HCEC 1CT (cell line): ENCODE results near the gene NMU.
"Not testable (repeated sequence)": the region's sequence is repeated elsewhere in the genome, so short reads cannot be mapped to it uniquely, and the experiment has no call there.

Experiments used
- DNase-seq: peaks from one replicate; pipeline ENCODE4 v3.0.0-alpha.2; 2017

NMU gene, protein sequence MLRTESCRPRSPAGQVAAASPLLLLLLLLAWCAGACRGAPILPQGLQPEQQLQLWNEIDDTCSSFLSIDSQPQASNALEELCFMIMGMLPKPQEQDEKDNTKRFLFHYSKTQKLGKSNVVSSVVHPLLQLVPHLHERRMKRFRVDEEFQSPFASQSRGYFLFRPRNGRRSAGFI

DNA sequence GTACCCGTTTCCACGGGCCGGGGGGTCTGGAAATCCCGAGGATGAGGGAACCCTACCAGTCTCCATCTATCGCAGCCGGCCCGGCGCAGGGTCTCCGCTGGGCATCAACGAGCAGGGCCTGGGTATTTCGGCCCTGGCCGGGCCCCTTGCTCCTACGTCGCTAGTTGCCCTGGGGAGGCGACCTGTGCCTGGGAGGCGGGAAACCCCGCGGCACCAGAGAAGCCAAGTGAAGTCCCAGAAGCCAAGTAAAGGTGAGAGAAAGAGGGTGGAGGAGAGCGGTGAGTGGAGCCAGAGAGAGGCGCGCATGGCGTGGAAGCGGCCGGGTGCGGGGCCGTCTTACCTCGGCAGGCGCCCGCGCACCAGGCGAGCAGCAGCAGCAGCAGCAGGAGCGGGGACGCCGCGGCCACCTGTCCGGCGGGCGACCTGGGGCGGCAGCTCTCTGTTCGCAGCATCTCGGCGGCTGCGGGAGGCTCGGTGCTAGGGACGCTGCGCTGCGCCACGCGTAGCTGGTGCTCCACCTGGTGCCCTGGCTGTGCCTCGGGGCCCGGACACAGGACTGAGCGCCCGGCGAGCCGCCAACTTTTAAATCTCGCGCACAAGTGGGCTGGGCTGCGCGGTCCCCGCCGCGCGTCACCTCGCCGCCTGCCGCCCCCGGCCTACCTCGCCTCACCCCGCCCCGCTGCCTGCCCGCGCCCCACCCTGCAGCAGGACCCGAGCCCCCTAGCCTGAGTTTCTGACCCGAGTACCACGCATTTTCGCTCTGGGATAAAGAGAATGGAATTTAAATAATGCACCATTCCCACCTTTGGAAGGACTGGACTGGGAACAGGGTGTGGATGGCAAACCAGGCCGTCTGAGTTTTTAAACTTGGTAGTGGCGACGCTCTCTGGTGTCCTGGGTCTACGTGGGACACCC is at the start of gene NMU:
TSS of gene NMU (minus strand) at position 558 of the 915 bp plus-strand sequence. CDS start at position 452, 106 bp downstream.
- DNase-seq: no peak

GRCh38 chr4:55684276-55684675 is 48.2 kb upstream of the NMU start:
- DNase-seq: no peak

GRCh38 chr4:55682797-55683196 is 46.7 kb upstream of the NMU start:
- DNase-seq: not testable (repeated sequence)

- no peak for DNase-seq
Measured at GRCh38 chr4:55682295-55682694, 46.2 kb upstream of the NMU start.

GRCh38 chr4:55681430-55681829 is 45.3 kb upstream of the NMU start:
- DNase-seq: no peak

GRCh38 chr4:55675196-55675793 is 39.2 kb upstream of the NMU start:
- no peak for DNase-seq

GRCh38 chr4:55673424-55673823 is 37.3 kb upstream of the NMU start:
- DNase-seq: no peak

DNA sequence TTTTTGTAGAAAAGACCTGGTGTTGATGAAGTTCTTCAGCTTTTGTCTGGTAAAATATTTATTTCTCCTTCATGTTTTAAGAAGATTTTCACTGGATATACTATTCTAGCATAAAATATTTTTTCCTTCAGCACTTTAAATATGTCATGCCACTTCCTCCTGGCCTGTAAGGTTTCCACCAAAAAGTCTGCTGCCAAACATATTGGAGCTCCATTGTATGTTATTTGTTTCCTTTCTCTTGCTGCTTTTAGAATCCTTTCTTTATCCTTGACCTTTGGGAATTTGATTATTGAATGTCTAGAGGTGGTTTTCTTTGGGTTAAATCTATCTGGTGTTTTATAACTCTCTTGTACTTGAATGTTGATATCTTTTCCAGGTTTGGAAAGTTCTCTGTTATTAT is 35.6 kb upstream of the NMU start:
- DNase-seq: no peak

- no peak for DNase-seq
Measured at GRCh38 chr4:55670695-55671094, 34.6 kb upstream of the NMU start.

DNA sequence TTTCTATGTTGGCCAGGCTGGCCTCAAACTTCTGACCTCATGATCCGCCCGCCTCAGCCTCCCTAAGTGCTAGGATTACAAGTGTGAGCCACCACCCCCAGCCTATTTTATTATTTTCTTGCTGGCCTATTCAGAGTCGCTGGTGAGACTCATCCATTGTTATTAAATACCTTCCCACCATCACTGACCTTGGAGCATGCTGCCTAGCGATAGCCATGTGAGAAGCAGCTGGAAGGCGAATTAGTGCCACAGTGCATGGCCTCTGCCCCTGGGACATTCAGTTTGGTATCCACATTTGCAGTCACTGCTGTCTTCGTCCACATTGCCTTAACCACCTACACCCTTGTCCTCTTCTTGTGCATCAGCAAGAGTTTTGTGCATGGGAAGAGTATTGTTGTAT is 32.4 kb upstream of the NMU start:
- no peak for DNase-seq

GRCh38 chr4:55666535-55666934 is 30.4 kb upstream of the NMU start:
- DNase-seq: no peak

DNA sequence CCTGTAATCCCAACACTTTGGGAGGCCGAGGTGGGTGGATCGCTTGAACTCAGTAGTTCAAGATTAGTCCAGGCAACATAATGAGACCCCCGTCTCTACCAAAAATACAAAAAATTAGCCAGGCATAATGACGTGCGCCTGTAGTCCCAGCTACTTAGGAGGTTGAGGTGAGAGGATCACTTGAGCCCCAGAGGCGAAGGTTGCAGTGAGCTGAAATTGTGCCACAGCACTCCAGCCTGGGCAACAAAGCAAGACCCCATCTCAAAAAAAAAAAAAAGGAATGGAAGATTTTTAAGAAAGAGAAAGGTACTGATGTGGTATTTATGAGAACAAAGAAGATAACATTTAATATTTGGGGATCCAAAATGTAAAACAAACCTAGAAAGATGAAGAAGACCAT is 27.0 kb upstream of the NMU start:
- DNase-seq: no peak

GRCh38 chr4:55661398-55662056 is 25.4 kb upstream of the NMU start:
- no peak for DNase-seq

DNA sequence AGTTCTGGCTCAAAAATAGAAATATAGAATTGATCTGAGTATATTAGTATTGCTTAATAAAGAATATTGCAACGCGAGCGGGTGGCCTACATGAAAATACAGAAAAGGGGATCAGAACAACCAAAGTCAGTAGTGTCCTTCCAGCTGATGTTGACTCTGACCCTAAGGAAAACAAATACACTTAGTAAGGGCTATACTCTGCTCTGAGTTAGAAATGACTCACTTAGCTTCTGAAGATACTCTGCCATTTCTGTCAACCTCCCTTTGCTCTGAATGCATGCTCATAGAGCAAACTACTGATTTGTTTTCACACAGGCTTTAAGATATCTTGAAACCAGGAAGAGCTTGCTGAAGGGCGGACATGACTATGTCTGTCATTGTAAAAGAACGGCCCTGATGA is 22.6 kb upstream of the NMU start:
- DNase-seq: no peak

GRCh38 chr4:55654131-55654530 is 18.0 kb upstream of the NMU start:
- no peak for DNase-seq

- DNase-seq: no peak
Measured at GRCh38 chr4:55650483-55650882, 14.4 kb upstream of the NMU start.

DNA sequence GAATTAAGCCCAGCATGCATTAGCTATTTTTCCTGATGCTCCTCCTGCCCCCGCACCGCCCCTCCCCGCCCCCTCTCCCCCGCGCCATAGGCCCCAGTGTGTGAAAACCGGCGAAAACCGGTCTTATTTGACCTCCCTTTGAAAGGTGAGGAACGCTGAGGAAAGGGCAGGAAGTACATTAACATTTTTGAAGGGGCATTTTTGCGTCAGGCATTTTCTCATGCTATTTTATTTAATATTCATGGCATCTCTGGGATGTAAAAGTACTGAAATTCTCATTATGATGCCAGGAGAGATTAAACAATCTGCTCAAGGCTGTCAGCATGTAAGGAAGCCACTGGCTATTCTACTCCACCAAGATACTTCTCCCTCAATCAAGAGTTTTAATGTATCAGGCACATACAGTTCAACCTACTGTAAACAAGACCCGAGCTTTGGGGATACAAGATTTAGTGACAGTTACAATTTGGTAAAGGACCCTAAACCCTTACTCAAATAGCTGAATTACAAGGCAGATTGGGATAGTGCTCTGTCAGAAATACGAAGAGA is 1.2 kb upstream of the NMU start:
- DNase-seq: no peak

- DNase-seq: no peak
Measured at GRCh38 chr4:55636656-55636999, 530 bp upstream of the NMU start.

- no peak for DNase-seq
Measured at GRCh38 chr4:55635282-55635681, 816 bp downstream of the NMU start.

DNA sequence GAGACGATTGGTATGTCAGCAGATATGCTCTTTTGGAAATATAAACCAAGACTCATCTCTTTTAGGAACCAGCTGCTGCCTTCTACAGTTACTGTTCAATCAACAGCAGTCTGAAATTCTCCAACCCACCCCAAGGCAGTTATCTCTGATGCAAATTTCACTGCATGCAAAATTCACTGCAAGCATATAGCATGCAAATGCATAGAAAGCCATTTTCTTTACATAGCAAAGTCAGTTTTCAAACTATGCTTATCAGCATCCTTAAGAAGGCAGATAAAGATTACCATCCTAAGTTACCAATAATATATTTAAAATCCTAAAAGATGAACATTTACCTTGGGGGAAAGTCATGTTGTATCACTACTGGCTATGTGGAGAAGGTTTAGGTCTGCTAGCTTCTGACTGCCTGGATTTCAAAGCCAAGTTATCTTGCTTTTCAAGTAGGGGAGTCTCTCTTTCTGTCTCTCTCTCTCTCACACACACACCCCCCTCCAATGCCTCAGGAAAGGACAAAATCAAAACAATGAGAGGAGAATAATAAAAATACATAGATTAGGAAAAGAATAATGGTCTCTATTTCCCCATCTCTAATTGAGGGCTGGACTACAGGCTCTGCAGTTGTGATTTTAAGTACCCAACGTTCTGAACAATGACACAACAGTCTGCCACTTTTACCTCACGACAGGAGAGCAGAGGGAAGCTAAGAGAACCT is 1.5 kb downstream of the NMU start:
- DNase-seq: no peak

DNA sequence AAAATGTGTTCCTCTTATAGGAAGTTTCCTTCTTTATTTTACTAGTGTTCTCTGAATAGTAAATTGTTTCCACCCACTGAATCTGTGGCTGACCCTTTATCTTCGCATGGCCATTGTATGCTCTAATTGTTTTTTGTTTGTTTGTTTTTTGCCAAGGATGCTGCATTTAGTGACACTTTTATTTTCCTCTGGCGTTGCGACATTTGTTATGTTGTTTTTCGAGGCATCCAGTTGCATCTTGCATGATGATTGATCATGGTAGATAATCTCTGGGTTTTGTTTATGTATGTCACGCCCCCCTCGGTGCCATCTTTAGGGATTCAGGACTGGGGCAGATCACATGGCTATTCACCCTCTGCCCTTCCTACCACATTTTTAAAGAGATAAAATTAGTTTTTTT is 2.2 kb downstream of the NMU start:
- DNase-seq: no peak

GRCh38 chr4:55625835-55626234 is 10.3 kb downstream of the NMU start:
- DNase-seq: no peak

GRCh38 chr4:55624063-55624462 is 12.0 kb downstream of the NMU start:
- DNase-seq: not testable (repeated sequence)
